ENCODE data around the gene PLA2G2E. TPM values are rescaled to one million over a fixed set of nuclear protein-coding genes. Genes with fewer than 3 reads are reported as not detected.

Gene PLA2G2E
- total RNA-seq, 4 donors from 2014 or later = 2.1 TPM; not detected in 3

DNA sequence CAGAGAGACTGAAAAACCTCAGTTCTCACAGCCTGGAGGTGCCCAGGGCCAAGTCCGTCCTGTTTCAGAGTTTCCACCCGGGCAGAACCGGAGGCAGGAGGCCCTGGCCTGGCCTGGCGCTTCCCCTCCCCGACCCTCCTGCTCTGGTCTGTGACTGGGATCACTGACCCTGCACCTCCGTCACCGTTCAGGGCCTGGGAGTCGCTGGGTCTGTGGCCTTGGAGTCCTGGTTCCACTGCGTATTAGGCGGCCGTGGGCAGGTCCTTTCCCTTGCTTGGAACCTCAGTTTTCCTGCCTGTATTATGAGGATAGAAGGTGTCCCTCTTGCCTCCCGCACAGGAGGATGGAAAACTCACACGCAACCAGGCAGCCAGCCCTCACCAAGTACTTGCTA lies 533 bp upstream of the PLA2G2E start:
- H3K4me3 ChIP-seq = no peak overlapping the region
- TF ChIP-seq POLR2AphosphoS5 (IDR thresholded peaks at IDR 0.05) (no peak), EP300 (IDR thresholded peaks at IDR 0.05) (no peak)
- TF ChIP-seq, protein P1, sequence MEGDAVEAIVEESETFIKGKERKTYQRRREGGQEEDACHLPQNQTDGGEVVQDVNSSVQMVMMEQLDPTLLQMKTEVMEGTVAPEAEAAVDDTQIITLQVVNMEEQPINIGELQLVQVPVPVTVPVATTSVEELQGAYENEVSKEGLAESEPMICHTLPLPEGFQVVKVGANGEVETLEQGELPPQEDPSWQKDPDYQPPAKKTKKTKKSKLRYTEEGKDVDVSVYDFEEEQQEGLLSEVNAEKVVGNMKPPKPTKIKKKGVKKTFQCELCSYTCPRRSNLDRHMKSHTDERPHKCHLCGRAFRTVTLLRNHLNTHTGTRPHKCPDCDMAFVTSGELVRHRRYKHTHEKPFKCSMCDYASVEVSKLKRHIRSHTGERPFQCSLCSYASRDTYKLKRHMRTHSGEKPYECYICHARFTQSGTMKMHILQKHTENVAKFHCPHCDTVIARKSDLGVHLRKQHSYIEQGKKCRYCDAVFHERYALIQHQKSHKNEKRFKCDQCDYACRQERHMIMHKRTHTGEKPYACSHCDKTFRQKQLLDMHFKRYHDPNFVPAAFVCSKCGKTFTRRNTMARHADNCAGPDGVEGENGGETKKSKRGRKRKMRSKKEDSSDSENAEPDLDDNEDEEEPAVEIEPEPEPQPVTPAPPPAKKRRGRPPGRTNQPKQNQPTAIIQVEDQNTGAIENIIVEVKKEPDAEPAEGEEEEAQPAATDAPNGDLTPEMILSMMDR (IDR thresholded peaks at IDR 0.05) = no peak
- no peaks in the 10 kb centered on the region for H3K36me3 ChIP-seq
- H3K27ac ChIP-seq = no peak overlapping the region
- H3K4me1 ChIP-seq = peaks cover 4% of the 10 kb centered on the region
- whole genome bisulfite sequencing = 78% methylated on average over 11 of the region's 13 CpGs
- no peaks in the 10 kb centered on the region for H3K9me3 ChIP-seq
- H3K27me3 ChIP-seq = no peaks in the 10 kb centered on the region
- no peak for DNase-seq (ENCODE audit: low spot score in 2 of 2)

DNA sequence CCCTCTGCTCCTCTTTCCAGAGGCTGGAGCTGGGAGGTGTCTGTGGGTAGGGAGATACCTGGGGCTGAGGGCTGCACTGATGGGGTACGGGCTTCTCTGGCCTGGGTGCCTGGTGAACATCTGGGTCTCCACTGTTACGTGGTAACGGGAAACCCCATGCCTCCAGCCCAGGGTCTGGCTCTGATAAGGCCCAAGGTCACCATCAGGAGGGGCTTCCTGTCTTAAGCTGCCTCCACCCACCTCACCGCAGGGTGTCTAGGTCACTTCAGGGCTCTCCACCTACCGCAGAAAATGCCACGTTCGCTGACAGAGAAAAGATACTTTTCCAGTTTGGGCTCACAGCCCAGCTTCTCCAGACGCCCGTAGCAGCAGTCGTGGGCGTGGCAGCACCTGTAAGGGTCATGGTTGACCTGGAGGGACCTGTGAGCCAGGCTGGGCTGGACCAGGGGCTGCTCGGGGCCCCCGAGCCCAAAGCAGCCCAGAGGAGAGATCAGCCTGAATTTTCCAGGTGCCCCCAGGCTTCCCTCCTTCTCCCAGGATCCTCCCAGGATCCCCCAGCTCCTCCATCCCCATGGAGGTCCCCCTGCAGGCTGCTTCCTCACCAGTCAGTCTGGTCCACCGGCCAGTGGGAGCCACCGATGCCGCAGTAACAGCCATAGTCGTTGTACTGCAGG lies 1.3 kb downstream of the PLA2G2E start:
- H3K9me3 ChIP-seq = no peaks in the 10 kb centered on the region
- H3K27ac ChIP-seq = no peak overlapping the region
- peaks cover 4% of the 10 kb centered on the region for H3K4me1 ChIP-seq
- no peaks in the 10 kb centered on the region for H3K27me3 ChIP-seq
- no peak for DNase-seq (ENCODE audit: low spot score in 2 of 2)
- 48% methylated on average over 11 of the region's 17 CpGs for WGBS
- no peak for TF ChIP-seq POLR2A (IDR thresholded peaks at IDR 0.05)
- TF ChIP-seq EP300 (IDR thresholded peaks at IDR 0.05) = no peak
- no peak for TF ChIP-seq POLR2AphosphoS5 (IDR thresholded peaks at IDR 0.05)
- TF ChIP-seq, protein P1 (IDR thresholded peaks at IDR 0.05) = no peak
- H3K4me3 ChIP-seq = no peak overlapping the region
- H3K36me3 ChIP-seq = no peaks in the 10 kb centered on the region

DNA sequence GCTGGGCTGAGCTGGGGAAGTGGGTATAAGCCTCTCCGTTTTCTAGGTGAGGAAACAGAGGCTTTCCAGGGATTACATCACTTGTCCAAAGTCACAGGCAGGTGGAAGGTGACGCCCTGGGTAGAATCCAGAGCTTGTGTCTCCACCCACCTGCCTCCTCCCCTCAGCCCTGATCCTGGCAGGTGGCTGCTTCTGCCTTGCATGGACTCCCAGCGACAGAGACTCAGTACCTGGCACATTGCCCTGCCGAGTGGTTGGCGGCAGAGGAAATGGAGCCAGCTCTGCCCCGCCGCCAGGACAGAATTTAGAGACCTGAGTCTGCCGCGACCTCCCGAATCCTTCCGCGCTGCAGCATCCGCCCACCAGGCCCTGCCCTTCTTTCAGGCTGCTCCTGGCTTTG lies 2.1 kb downstream of the PLA2G2E start:
- 33% methylated on average over 6 of the region's 13 CpGs for whole genome bisulfite sequencing

DNA sequence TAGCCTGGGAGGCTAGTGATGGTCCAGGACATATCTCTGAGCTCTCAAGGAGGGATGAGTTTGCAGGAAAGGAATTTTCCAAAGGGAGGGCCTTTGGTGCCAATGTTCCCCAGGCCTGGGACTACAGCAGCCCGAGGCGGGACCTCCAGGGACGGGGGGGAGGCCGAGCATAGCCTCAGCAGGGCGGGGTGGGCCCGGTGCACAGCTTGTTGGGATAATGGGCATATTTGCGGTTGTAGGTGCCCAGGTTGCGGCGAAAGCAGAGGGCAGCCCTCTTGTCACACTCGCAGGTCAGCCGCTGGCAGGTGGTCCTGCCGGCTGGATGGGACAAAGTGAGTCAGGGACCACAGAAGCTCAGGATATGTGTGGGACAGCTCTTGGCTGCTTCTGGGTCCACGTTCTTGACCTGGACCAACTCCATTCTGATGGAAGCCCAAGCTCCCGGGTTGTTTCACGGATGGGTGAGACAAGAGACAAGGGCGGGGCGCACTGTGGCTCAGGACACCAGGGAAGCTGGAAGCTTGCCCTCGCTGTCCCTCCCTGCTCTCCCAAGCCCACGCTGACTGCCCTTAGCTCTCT lies 3.2 kb downstream of the PLA2G2E start:
- Histone ChIP-seq H3K4me3 (no peak overlapping the region), H3K27me3 (no peaks in the 10 kb centered on the region), H3K36me3 (no peaks in the 10 kb centered on the region), H3K27ac (no peak overlapping the region), H3K4me1 (peaks cover under 1% of the 10 kb centered on the region), H3K9me3 (no peaks in the 10 kb centered on the region)
- no peak for DNase-seq (ENCODE audit: low spot score in 2 of 2)
- TF ChIP-seq, protein P1 (IDR thresholded peaks at IDR 0.05) = no peak
- 86% methylated on average over 11 of the region's 19 CpGs for WGBS

More for the DNA sequence above, 2.1 kb downstream of the PLA2G2E start:
- Histone ChIP-seq H3K4me1 (peaks cover 4% of the 10 kb centered on the region), H3K9me3 (no peaks in the 10 kb centered on the region), H3K4me3 (no peak overlapping the region), H3K36me3 (no peaks in the 10 kb centered on the region), H3K27me3 (no peaks in the 10 kb centered on the region), H3K27ac (no peak overlapping the region)
- no peak for DNase-seq (ENCODE audit: low spot score in 2 of 2)
- TF ChIP-seq, protein P1 (IDR thresholded peaks at IDR 0.05) = no peak
- TF ChIP-seq POLR2A (IDR thresholded peaks at IDR 0.05) = no peak
- no peak for TF ChIP-seq EP300 (IDR thresholded peaks at IDR 0.05)
- TF ChIP-seq POLR2AphosphoS5 (IDR thresholded peaks at IDR 0.05) = no peak

DNA sequence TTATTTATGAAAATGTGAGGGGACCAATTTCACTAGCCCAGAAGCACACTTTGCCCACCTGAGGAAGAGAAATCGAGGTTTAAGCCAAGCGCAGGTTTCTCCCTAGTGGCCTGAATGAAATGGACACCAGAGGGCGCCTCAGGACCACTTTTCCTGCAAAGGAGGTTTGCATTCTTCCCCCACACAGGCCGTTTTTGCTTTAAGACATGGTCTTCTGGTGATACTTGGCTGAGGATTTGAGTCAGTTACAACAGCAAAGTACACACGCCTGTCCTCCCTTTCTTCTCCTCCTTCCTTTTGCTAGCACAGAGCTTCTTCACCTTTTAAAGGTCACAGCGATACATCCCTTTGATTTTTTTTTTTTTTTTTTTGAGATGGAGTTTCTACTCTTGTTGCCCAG lies 5.4 kb downstream of the PLA2G2E start:
- 18% methylated on average over 6 of the region's 6 CpGs for WGBS
- Histone ChIP-seq H3K9me3 (no peaks in the 10 kb centered on the region), H3K36me3 (peaks cover 17% of the 10 kb centered on the region), H3K27me3 (no peaks in the 10 kb centered on the region), H3K4me3 (no peak overlapping the region), H3K27ac (no peak overlapping the region), H3K4me1 (no peaks in the 10 kb centered on the region)
- TF ChIP-seq, protein P1 (IDR thresholded peaks at IDR 0.05) = peak; percentile 80 to 90
- TF ChIP-seq POLR2AphosphoS5 (IDR thresholded peaks at IDR 0.05) = no peak
- no peak for TF ChIP-seq EP300 (IDR thresholded peaks at IDR 0.05)
- TF ChIP-seq POLR2A (IDR thresholded peaks at IDR 0.05) = no peak
- DNase-seq (ENCODE audit: low spot score in 2 of 2) = peak; percentile 87 to 88

Data from suprapubic skin (tissue), 4 donors.